T-cell (primary cell): ENCODE measurements around the gene TENM4. TPM values are rescaled to one million over a fixed set of nuclear protein-coding genes. Genes with fewer than 3 reads are reported as not detected.

Experiments
- ATAC-seq, 4 experiments: fragments of 200-7000 bp in 3 of 4; fragments of 150-1000 bp in 1 of 4; cut with Tn5 transposase; replicated peaks in 1 of 4; 1 replicate in 3 of 4; 2 replicates in 1 of 4; pipeline ENCODE4 v1.10.0; 2021; ENCODE audit warnings: moderate library complexity in 3 of 4, mild to moderate bottlenecking in 2 of 4, moderate number of reproducible peaks in 1 of 4
- CTCF ChIA-PET, 2 donors: fragments of 300-600 bp; sonication (Branson Sonifier 250); formaldehyde crosslinking; loops; one replicate each; lab custom pipeline; 2022; ENCODE audit warnings: antibody characterized with exemption in 2 of 2; lab: Charles Lee
- POLR2A ChIA-PET, 2 donors: fragments of 300-600 bp; sonication (Branson Sonifier 250); formaldehyde crosslinking; loops; one replicate each; lab custom pipeline; 2022; ENCODE audit warnings: antibody characterized with exemption in 2 of 2; lab: Charles Lee
- DNase-seq, 35 experiments: peaks; one replicate each; pipeline versions ENCODE4 v3.0.0 to v3.0.0-alpha.2; 2013 to 2023
- H3K27ac ChIP-seq: one replicate; pipeline ENCODE4 v1.5.1; 2013; ENCODE audit warnings: low read length
- H3K27me3 ChIP-seq, 2 experiments: replicated peaks in 1 of 2; 1 replicate in 1 of 2; 2 replicates in 1 of 2; pipeline versions ENCODE4 v1.6.1 to v1.7.0; 2013; ENCODE audit warnings: low read length in 1 of 2, mixed read lengths in 1 of 2; ENCODE audit not compliant: control insufficient read depth in 2 of 2, insufficient read depth in 2 of 2; ENCODE audit errors: extremely low read depth in 1 of 2
- H3K36me3 ChIP-seq, 2 donors: 1 replicate in 1 of 2; 2 replicates in 1 of 2; pipeline versions ENCODE4 v1.6.1 to v1.7.0; 2013; ENCODE audit warnings: low read length in 1 of 2; ENCODE audit not compliant: control insufficient read depth in 2 of 2, insufficient read depth in 1 of 2; ENCODE audit errors: extremely low read depth in 1 of 2
- H3K4me1 ChIP-seq, 2 experiments: 1 replicate in 1 of 2; 2 replicates in 1 of 2; pipeline versions ENCODE4 v1.6.1 to v1.7.0; 2013; ENCODE audit warnings: low read length in 2 of 2, mixed read lengths in 1 of 2; ENCODE audit not compliant: insufficient read depth in 2 of 2, control insufficient read depth in 1 of 2; ENCODE audit errors: extremely low read depth in 1 of 2
- H3K4me3 ChIP-seq, 2 donors: 1 replicate in 1 of 2; 2 replicates in 1 of 2; pipeline versions ENCODE4 v1.5.1 to v1.7.0; 2013; ENCODE audit warnings: mild to moderate bottlenecking in 2 of 2, low read length in 1 of 2, moderate library complexity in 1 of 2; ENCODE audit not compliant: control insufficient read depth in 1 of 2; ENCODE audit errors: extremely low read depth in 1 of 2
- H3K9me3 ChIP-seq: 2 replicates; pipeline ENCODE4 v1.7.0; 2013
- H3K27ac Mint-ChIP-seq, 2 donors: one replicate each; pipeline ENCODE4 v1.8.0; 2020 to 2021; ENCODE audit warnings: mild to moderate bottlenecking in 2 of 2, mixed read lengths in 2 of 2
- H3K27me3 Mint-ChIP-seq, 2 donors: one replicate each; pipeline ENCODE4 v1.8.0; 2021 to 2022; ENCODE audit warnings: mixed read lengths in 2 of 2
- H3K36me3 Mint-ChIP-seq: one replicate; pipeline ENCODE4 v1.8.0; 2021; ENCODE audit warnings: mixed read lengths
- H3K4me1 Mint-ChIP-seq, 3 donors: one replicate each; pipeline ENCODE4 v1.8.0; 2020 to 2022; ENCODE audit warnings: mixed read lengths in 3 of 3, mild to moderate bottlenecking in 1 of 3
- H3K4me3 Mint-ChIP-seq, 3 donors: one replicate each; pipeline ENCODE4 v1.8.0; 2020 to 2022; ENCODE audit warnings: mild to moderate bottlenecking in 3 of 3, mixed read lengths in 3 of 3, moderate library complexity in 3 of 3
- H3K9me3 Mint-ChIP-seq, 3 donors: one replicate each; pipeline ENCODE4 v1.8.0; 2020 to 2022; ENCODE audit warnings: mixed read lengths in 3 of 3
- WGBS: methylation state at CpG from one replicate; pipeline ENCODE4 v1.1.5; 2013; ENCODE audit warnings: missing lambda C conversion rate; ENCODE audit not compliant: insufficient coverage; 5-methylcytosine and 5-hydroxymethylcytosine counted together
- total RNA-seq, 35 experiments: library from RNA in 6 of 35; stranded (reverse) in 6 of 35; fragments of 120-200 nt in 1 of 35; gene quantifications; one replicate each; pipeline versions ENCODE4 v1.2.1 to v1.2.4 and lab custom pipeline; 2013 to 2026

Gene TENM4
- total RNA-seq, 5 donors from 2014 or later (not counting 1 experiment from before 2014, with no cell fraction given): 0.03 to 0.35 (median 0.03) TPM; not detected in 2

DNA sequence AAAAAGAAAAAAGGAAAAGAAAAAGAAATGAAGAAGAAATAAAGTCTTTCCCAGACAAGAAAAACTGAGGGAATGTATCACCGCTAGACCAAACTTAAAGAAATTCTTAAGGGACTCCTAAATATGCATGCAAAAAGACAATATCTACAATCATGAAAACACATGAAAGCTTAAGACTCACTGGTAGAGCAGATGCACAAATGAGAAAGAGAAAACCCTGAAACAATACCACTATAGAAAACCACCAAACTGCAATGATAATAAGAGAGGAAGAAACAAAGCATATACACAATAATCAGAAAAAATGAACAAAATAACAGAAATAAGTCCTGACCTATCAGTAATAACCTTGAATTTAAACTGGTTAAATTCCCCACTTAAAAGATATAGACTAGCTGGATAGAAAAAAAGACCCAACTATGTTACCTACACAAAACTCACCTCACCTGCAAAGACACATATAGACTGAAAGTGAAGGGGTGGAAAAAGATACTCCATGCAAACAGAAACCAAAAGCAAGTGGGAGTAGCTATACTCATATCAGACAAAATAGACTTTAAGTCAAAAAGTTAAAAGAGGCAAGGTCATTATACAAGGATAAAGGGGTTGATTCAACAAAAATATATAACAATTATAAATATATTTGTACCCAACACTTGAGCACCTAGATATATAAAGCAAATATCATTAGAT is 804.9 kb downstream of the TENM4 start:
- Histone ChIP-seq H3K27ac (no peak overlapping the region), H3K4me3 (no peak overlapping the region), H3K9me3 (no peaks in the 10 kb centered on the region), H3K4me1 (no peaks in the 10 kb centered on the region), H3K27me3 (peaks cover 0 to 21% of the 10 kb centered on the region in 2 experiments), H3K36me3 (no peaks in the 10 kb centered on the region)
- no CpG with 5 or more reads among the region's 1 CpG for WGBS
- POLR2A ChIA-PET: no interaction called here
- H3K27ac Mint-ChIP-seq: no peak overlapping the region
- no peaks in the 10 kb centered on the region for H3K4me1 Mint-ChIP-seq
- H3K36me3 Mint-ChIP-seq: no peaks in the 10 kb centered on the region
- H3K27me3 Mint-ChIP-seq: peaks cover 14 to 16% of the 10 kb centered on the region in 2 donors
- peaks cover 2 to 7% (median 3%) of the 10 kb centered on the region in 3 donors for H3K9me3 Mint-ChIP-seq
- CTCF ChIA-PET: interaction anchor here in 1 of 2 donors (1.1 kb wide), 1 partner anchor 9 kb away, joined by 4 read pairs; no protein-coding TSS in a partner anchor
- DNase-seq: no peak
- H3K4me3 Mint-ChIP-seq: no peak overlapping the region
- ATAC-seq: no peak

GRCh38 chr11:78633516-78634310 is 807.1 kb downstream of the TENM4 start:
- no peaks in the 10 kb centered on the region for H3K36me3 Mint-ChIP-seq
- ChIA-PET CTCF (interaction anchor here in 1 of 2 donors (1.0 kb wide), 1 partner anchor 12 kb away, joined by 5 read pairs; no protein-coding TSS in a partner anchor), POLR2A (interaction anchor here in 1 of 2 donors (0.9 kb wide), 1 partner anchor 9 kb away, joined by 3 read pairs; no protein-coding TSS in a partner anchor)
- no peaks in the 10 kb centered on the region for H3K4me1 Mint-ChIP-seq
- H3K9me3 Mint-ChIP-seq: peaks cover 14 to 18% (median 15%) of the 10 kb centered on the region in 3 donors
- peaks cover 0 to 23% of the 10 kb centered on the region in 2 experiments for H3K27me3 ChIP-seq
- H3K27ac Mint-ChIP-seq: no peak overlapping the region
- no peak for DNase-seq
- H3K4me3 Mint-ChIP-seq: no peak overlapping the region
- no peak overlapping the region for H3K27ac ChIP-seq
- WGBS: 72% methylated on average over 6 of the region's 7 CpGs
- H3K36me3 ChIP-seq: no peaks in the 10 kb centered on the region
- H3K4me1 ChIP-seq: no peaks in the 10 kb centered on the region
- no peak for ATAC-seq
- H3K4me3 ChIP-seq: no peak overlapping the region
- peaks cover 14 to 16% of the 10 kb centered on the region in 2 donors for H3K27me3 Mint-ChIP-seq
- no peaks in the 10 kb centered on the region for H3K9me3 ChIP-seq

DNA sequence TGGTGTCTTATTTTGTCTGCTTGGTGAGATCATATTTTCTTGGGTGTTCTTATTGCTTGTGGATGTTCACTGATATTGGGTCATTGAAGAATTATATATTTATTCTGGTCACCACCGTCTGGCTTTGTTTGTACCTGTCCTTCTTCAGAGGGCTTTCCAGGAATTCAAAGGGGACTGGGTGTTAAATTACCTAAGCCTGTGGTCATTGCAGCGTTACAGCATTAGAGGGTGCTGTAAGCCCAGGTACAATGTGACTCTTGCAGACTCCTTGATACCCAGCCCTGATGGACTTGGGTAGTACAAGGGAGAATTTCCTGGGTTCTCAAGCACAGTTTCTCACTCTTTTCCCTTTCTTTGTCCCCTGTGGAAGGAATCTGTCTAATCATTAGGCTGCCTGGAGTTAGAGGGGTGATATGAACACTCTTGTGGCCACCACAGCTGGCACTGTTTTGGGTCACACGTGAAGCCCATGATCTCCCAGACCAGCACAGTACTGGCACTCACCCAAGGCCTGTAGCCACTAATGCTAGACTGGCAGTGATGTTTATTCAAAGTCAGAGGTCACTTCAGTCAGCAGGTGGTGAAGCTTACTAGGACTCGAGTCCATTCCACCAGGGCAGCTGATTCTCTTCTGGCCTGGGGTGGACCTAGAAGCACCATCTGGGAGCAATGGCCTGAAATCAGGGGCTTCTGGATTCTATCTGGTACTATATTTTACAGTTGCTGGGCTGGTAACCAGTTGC is 810.1 kb downstream of the TENM4 start:
- ATAC-seq: no peak
- CTCF ChIA-PET: no interaction called here
- H3K9me3 ChIP-seq: no peaks in the 10 kb centered on the region
- Mint-ChIP-seq H3K4me1 (no peaks in the 10 kb centered on the region), H3K4me3 (no peak overlapping the region), H3K9me3 (peaks cover 14 to 25% (median 25%) of the 10 kb centered on the region in 3 donors), H3K27me3 (peaks cover 16 to 18% of the 10 kb centered on the region in 2 donors), H3K36me3 (no peaks in the 10 kb centered on the region), H3K27ac (no peak overlapping the region)
- no peak for DNase-seq
- H3K36me3 ChIP-seq: no peaks in the 10 kb centered on the region
- peaks cover 0 to 23% of the 10 kb centered on the region in 2 experiments for H3K27me3 ChIP-seq
- no peaks in the 10 kb centered on the region for H3K4me1 ChIP-seq
- H3K4me3 ChIP-seq: no peak overlapping the region
- WGBS: 67% methylated on average over 2 of the region's 4 CpGs
- H3K27ac ChIP-seq: no peak overlapping the region
- POLR2A ChIA-PET: no interaction called here

GRCh38 chr11:78630155-78630554 is 810.7 kb downstream of the TENM4 start:
- DNase-seq (no peak), ATAC-seq (no peak)
- H3K27ac Mint-ChIP-seq: no peak overlapping the region
- H3K9me3 Mint-ChIP-seq: peaks cover 13 to 25% (median 24%) of the 10 kb centered on the region in 3 donors
- H3K27me3 Mint-ChIP-seq: peaks cover 16 to 17% of the 10 kb centered on the region in 2 donors
- CTCF ChIA-PET: no interaction called here
- H3K4me1 ChIP-seq: no peaks in the 10 kb centered on the region
- H3K4me3 Mint-ChIP-seq: no peak overlapping the region
- no peaks in the 10 kb centered on the region for H3K36me3 ChIP-seq
- WGBS: no CpG with 5 or more reads among the region's 3 CpGs
- H3K27ac ChIP-seq: no peak overlapping the region
- H3K9me3 ChIP-seq: no peaks in the 10 kb centered on the region
- POLR2A ChIA-PET: no interaction called here
- no peak overlapping the region for H3K4me3 ChIP-seq
- peaks cover 0 to 23% of the 10 kb centered on the region in 2 experiments for H3K27me3 ChIP-seq
- no peaks in the 10 kb centered on the region for H3K36me3 Mint-ChIP-seq
- H3K4me1 Mint-ChIP-seq: no peaks in the 10 kb centered on the region

DNA sequence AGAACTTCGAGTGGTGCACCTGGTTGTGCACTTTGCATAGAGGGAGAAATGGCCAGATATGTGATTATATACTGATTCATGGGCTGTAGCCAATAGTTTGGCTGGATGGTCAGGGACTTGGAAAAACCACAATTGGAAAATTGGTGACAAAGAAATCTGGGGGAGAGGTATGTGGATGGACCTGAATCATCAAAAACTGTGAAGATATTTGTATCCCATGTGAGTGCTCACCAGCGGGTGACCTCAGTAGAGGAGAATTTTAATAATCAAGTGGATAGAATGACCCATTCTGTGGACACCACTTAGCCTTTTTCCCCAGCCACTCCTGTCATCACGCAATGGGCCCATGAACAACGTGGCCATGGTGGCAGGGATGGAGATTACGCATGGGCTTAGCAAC is 818.2 kb downstream of the TENM4 start:
- Histone ChIP-seq H3K36me3 (no peaks in the 10 kb centered on the region), H3K9me3 (no peaks in the 10 kb centered on the region), H3K4me3 (no peak overlapping the region), H3K27me3 (no peaks in the 10 kb centered on the region), H3K4me1 (no peaks in the 10 kb centered on the region), H3K27ac (no peak overlapping the region)
- ChIA-PET CTCF (no interaction called here), POLR2A (no interaction called here)
- Mint-ChIP-seq H3K27ac (no peak overlapping the region), H3K9me3 (peaks cover 5 to 12% (median 10%) of the 10 kb centered on the region in 3 donors), H3K4me1 (no peaks in the 10 kb centered on the region), H3K4me3 (no peak overlapping the region), H3K36me3 (no peaks in the 10 kb centered on the region), H3K27me3 (peaks cover 3 to 8% of the 10 kb centered on the region in 2 donors)
- DNase-seq: no peak
- 64% methylated on average over 4 of the region's 5 CpGs for WGBS
- no peak for ATAC-seq

GRCh38 chr11:78620159-78620558 is 820.7 kb downstream of the TENM4 start:
- Histone ChIP-seq H3K4me3 (no peak overlapping the region), H3K4me1 (no peaks in the 10 kb centered on the region), H3K27ac (no peak overlapping the region), H3K9me3 (no peaks in the 10 kb centered on the region), H3K27me3 (no peaks in the 10 kb centered on the region), H3K36me3 (no peaks in the 10 kb centered on the region)
- no peak for ATAC-seq
- DNase-seq: no peak
- H3K4me3 Mint-ChIP-seq: no peak overlapping the region
- H3K36me3 Mint-ChIP-seq: no peaks in the 10 kb centered on the region
- no peak overlapping the region for H3K27ac Mint-ChIP-seq
- H3K4me1 Mint-ChIP-seq: no peaks in the 10 kb centered on the region
- ChIA-PET POLR2A (no interaction called here), CTCF (no interaction called here)
- peaks cover 5 to 10% (median 9%) of the 10 kb centered on the region in 3 donors for H3K9me3 Mint-ChIP-seq
- peaks cover 3 to 4% of the 10 kb centered on the region in 2 donors for H3K27me3 Mint-ChIP-seq
- no CpG with 5 or more reads among the region's 2 CpGs for WGBS
